ENCODE results near the gene RAX.

GRCh38 chr18:59218018-59218417 lies 55.2 kb downstream of the RAX start:
- TF ChIP-seq POLR2A (IDR thresholded peaks at IDR 0.05) = no peak
- no peak for TF ChIP-seq CTCF (IDR thresholded peaks at IDR 0.05)
- TF ChIP-seq POLR2AphosphoS5 (IDR thresholded peaks at IDR 0.05; ENCODE audit: insufficient read depth in 1 of 2, low read depth in 1 of 2) = no peak
